ENCODE measurements around the gene SIGLECL1. TPM values are rescaled to one million over a fixed set of nuclear protein-coding genes. Genes with fewer than 3 reads are reported as not detected.

SIGLECL1 gene
- total RNA-seq, 1 donor from 2014 or later: not detected

- CTCF ChIA-PET: no interaction called here
- Mint-ChIP-seq H3K36me3 (ENCODE audit: low read depth) (no peaks in the 10 kb centered on the region), H3K9me3 (no peaks in the 10 kb centered on the region), H3K27me3 (peaks cover 17% of the 10 kb centered on the region), H3K27ac (no peak overlapping the region), H3K4me1 (no peaks in the 10 kb centered on the region), H3K4me3 (no peak overlapping the region)
- intact Hi-C loops (cut with micrococcal nuclease): no loop called here
- POLR2A ChIA-PET: no interaction called here
- no peak for DNase-seq
- no peak for ATAC-seq (ENCODE audit: low read depth)
- TF ChIP-seq CTCF (IDR thresholded peaks at IDR 0.05): no peak
Observed at GRCh38 chr19:51293571-51294210, 42.8 kb downstream of the SIGLECL1 start.

GRCh38 chr19:51294211-51294976, 43.5 kb downstream of the SIGLECL1 start:
- DNase-seq (no peak), ATAC-seq (ENCODE audit: low read depth) (no peak)
- no peaks in the 10 kb centered on the region for H3K36me3 Mint-ChIP-seq (ENCODE audit: low read depth)
- ChIA-PET POLR2A (no interaction called here), CTCF (no interaction called here)
- H3K27me3 Mint-ChIP-seq: peaks cover 17% of the 10 kb centered on the region
- intact Hi-C loops (cut with micrococcal nuclease): no loop called here
- no peak overlapping the region for H3K27ac Mint-ChIP-seq
- no peaks in the 10 kb centered on the region for H3K4me1 Mint-ChIP-seq
- TF ChIP-seq CTCF (IDR thresholded peaks at IDR 0.05): no peak
- H3K9me3 Mint-ChIP-seq: no peaks in the 10 kb centered on the region
- no peak overlapping the region for H3K4me3 Mint-ChIP-seq

GRCh38 chr19:51294977-51295375, 44.1 kb downstream of the SIGLECL1 start:
- no peaks in the 10 kb centered on the region for H3K36me3 Mint-ChIP-seq (ENCODE audit: low read depth)
- H3K27ac Mint-ChIP-seq: no peak overlapping the region
- H3K27me3 Mint-ChIP-seq: peaks cover 17% of the 10 kb centered on the region
- no peak for TF ChIP-seq CTCF (IDR thresholded peaks at IDR 0.05)
- H3K4me1 Mint-ChIP-seq: no peaks in the 10 kb centered on the region
- intact Hi-C loops (cut with micrococcal nuclease): no loop called here
- POLR2A ChIA-PET: no interaction called here
- DNase-seq: no peak
- CTCF ChIA-PET: no interaction called here
- ATAC-seq (ENCODE audit: low read depth): no peak
- H3K9me3 Mint-ChIP-seq: no peaks in the 10 kb centered on the region
- no peak overlapping the region for H3K4me3 Mint-ChIP-seq

- DNase-seq (no peak), ATAC-seq (ENCODE audit: low read depth) (no peak)
- H3K4me3 Mint-ChIP-seq: no peak overlapping the region
- CTCF ChIA-PET: no interaction called here
- no peaks in the 10 kb centered on the region for H3K9me3 Mint-ChIP-seq
- H3K27me3 Mint-ChIP-seq: peaks cover 17% of the 10 kb centered on the region
- H3K36me3 Mint-ChIP-seq (ENCODE audit: low read depth): no peaks in the 10 kb centered on the region
- POLR2A ChIA-PET: no interaction called here
- H3K27ac Mint-ChIP-seq: no peak overlapping the region
- TF ChIP-seq CTCF (IDR thresholded peaks at IDR 0.05): no peak
- intact Hi-C loops (cut with micrococcal nuclease): no loop called here
- no peaks in the 10 kb centered on the region for H3K4me1 Mint-ChIP-seq
Observed at GRCh38 chr19:51295382-51296126, 44.7 kb downstream of the SIGLECL1 start.

Measured in activated B cell treated with CpG ODN at 0.5 μM for 24 hours (primary cell).